Measurements from ENCODE around the gene CLCF1.

CLCF1 gene

DNA sequence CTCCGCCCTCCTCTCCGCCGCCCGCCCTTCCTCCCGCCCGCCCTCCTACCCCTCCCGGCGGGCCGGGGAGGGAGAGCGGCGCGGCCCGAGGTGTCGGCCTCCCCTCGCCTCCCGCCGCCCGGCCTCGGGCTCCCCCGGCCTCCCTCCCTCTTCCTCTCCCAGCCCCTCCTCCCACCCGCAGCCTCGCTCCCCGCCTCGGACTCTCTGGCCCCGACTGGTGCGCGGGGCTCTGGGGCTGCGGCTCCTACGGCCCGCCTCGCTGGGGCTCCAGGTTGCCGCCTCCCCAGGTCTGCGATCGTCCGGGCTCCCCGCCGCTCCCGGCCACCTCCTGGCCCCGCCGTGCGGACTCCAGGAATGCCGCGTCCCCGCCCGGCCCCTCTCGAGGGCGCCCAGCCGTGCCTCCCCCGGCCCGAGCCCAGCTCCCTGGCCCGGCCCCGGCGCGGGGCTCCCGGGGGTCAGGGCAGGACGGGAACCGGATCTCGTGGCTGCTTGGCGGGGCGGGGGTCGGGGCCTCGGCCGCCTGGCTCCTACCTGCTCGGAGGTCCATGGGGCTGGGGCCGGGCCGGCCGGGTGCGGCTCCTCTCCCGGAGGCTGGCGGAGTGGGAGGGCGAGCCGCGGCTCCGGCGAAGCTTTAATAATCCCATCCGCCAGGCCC is at the start of gene CLCF1:
Gene CLCF1 (minus strand): TSS at position 606 of the 655 bp plus-strand sequence. CDS start 59 bp downstream, at position 547.
- in situ Hi-C loops (cut with MboI; ENCODE audit: low sequenced_read_pairs), result no loop called here

DNA sequence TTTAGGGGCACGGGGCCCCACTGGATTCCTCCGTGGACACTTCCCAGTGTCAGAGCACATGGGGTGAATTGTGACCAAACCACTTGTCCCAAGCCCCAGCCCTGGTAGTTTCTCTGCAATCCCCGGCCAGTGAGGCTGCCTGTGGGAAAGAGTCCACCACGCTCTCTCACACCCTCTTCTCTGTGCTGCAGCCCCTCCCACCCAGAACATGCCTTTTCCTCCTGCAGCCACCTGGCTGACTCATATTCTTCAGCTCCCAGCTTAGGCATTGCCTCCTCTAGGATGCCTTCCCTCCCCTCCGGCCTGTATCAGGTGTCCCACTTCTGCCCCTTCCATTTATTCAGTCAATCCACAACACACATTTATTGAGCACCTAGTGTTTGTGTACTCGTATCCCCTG is 49.5 kb upstream of the CLCF1 start:
- in situ Hi-C loops (cut with MboI; ENCODE audit: low sequenced_read_pairs), result no loop called here

DNA sequence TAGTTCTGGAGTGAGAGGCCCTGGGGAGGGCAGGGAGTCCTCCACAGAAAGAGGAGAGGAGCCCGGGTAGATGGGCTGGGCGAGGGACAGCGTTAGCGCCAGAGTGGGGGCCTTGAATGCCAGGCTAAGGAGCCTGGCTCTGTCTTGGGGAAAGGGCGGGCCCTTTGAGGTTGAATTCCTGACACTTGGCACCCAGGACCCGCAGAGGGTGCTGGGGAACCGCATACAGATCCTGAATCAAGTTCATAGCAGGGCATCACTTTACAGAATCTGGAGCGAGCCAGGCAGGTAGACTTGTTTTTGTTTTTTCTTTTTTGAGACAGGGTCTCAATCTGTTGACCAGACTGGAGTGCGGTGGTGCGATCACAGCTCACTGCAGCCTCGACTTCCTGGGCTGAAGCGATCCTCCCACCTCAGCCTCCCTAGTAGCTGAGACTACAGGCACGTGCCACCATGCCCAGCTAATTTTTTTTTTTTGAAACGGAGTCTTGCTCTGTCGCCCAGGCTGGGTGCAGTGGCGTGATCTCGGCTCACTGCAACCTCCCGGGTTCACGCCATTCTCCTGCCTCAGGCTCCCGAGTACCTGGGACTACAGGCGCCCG is 48.1 kb upstream of the CLCF1 start:
- in situ Hi-C loops (cut with MboI; ENCODE audit: low sequenced_read_pairs), result no loop called here

DNA sequence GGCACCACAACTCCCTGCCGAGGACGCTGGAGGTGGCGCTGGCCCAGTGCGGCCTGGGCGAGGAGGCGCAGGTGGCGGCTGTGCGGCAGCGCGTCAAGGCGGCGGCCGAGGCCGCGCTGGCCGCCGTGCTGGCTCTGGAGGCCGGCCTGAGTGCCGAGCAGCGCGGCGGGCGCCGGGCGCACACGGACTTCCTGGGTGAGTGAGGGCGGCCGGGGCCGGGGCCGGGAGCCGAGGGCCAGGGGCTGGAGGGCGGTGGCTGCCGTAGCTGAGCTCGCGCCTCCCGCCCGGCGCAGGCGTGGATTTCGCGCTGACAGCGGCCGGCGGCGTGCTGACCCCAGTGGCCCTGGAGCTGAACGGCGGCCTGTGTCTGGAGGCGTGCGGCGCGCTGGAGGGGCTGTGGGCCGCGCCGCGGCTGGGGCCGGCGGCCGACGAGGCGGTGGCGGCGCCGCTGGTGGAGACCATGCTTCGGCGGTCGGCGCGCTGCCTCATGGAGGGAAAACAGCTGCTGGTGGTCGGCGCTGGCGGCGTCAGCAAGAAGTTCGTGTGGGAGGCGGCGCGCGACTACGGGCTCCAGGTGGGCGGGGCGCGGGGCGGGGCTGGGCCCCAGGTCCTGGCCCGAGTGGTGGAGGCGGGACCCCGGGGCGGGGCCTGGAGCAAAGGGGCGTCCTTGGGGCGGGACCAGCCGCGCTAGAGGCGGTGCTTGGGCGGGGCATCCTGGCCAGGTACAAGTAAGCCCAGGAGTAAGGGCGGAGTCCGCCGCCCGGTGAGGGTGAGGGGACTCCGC is 47.4 kb upstream of the CLCF1 start:
- in situ Hi-C loops (cut with MboI; ENCODE audit: low sequenced_read_pairs), result no loop called here

DNA sequence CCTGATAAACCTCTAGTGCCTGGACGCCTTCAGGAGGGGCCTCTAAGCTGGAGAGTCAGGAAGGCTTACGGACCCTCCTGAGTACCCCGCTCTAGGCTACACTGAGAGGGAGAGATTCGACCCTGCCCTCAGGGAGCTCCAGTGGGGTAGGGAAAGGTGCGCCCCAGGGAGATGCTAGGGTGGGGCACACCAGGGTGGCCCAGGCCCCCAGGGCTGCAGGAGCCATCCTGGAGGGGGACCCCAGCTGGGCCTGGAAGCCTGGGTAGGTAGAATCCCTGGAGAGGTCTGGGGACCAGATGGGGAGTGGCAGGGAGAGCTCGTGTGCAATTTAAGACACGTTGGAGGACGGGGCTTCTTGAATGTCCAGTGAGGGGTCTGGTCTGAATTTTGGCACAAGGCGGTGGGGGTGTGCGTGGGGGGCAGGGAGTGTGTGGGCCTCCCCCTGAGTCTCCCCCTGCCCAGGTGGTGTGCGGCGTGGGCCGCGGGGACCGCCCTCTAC is 46.8 kb upstream of the CLCF1 start:
- in situ Hi-C loops (cut with MboI; ENCODE audit: low sequenced_read_pairs), result no loop called here

DNA sequence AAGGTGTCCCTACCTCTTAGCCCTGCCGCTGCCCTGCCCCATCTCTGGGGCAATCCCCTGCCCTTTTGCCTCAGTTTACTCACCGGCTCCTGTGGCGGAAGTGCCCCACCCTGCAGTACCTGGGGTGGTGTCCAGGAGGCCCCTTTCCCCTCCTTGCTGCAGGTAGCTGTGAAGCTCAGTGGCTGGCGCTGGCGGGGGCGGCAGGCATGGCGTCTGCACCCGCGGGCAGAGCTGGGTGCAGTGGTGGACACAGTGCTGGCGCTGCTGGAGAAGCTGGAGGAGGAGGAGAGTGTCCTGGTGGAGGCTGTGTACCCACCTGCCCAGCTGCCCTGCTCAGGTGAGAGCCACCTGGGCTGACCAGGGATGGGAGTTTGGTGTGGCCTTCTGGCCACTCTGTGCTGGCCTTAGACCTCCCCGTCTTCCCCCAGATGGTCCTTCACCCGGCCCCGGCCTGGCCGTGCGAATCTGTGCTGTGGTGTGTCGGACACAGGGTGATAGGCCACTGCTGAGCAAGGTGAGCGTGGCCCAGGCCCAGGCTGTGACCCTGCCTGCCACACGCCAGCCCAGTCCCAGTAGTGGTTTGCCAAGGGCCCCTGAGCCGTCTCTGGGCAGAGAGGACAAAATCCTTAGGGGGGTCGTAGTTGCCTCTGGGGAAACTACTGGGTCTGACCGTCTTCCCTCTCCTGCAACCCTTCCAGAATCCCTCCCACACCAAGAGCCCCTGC is 46.1 kb upstream of the CLCF1 start:
- in situ Hi-C loops (cut with MboI; ENCODE audit: low sequenced_read_pairs), result no loop called here

DNA sequence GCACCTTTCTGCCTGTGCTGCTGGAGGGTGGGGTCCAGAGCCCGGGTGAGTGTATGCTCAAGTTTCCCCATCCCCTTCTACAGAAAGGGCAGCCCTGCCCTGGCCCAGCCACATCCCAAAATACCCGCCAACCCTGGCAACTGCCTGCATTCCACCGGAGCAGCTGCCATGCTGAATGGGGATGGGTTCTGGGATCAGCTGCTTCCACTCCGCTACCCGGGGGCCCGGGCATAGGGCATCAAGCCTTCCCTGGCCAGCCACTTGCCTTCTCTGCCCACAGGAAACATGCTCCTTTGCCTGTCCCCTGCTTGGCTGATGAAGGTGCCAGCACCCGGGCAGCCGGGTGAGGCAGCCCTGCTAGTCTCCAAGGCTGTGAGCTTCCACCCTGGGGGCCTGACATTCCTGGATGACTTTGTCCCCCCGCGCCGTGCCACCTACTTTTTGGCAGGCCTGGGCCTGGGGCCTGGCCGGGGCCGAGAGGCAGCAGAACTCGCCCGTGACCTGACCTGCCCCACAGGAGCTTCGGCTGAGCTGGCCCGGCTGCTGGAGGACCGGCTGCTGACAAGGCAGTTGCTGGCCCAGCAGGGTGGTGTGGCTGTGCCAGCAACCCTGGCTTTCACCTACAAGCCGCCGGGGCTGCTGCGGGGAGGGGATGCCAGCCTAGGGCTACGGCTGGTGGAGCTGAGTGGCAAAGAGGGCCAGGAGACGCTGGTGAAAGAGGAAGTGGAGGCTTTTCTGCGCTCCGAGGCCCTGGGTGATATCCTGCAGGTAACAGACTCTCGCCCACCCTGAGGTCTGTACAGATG is 45.3 kb upstream of the CLCF1 start:
- in situ Hi-C loops (cut with MboI; ENCODE audit: low sequenced_read_pairs), result no loop called here

DNA sequence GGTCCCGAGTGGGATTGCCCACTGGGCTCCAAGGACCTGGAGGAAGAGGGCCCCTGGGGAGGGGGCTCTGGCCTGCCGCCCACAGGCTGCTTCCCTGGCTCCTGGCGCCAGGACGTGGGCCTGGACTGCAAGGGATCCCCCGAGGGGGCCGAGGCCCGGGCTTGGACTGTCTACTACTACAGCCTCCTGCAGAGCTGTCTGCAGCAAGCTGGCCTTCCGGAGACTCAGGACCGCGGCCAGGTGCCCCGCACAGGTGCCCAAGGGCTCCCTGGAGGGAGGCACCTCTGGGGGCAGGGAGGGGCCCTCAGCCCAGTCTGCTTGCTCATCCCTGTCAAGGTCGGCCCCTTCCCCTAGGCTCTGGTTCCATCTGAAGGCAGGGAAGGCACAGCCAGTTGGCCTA is 44.0 kb upstream of the CLCF1 start:
- in situ Hi-C loops (cut with MboI; ENCODE audit: low sequenced_read_pairs), result no loop called here

DNA sequence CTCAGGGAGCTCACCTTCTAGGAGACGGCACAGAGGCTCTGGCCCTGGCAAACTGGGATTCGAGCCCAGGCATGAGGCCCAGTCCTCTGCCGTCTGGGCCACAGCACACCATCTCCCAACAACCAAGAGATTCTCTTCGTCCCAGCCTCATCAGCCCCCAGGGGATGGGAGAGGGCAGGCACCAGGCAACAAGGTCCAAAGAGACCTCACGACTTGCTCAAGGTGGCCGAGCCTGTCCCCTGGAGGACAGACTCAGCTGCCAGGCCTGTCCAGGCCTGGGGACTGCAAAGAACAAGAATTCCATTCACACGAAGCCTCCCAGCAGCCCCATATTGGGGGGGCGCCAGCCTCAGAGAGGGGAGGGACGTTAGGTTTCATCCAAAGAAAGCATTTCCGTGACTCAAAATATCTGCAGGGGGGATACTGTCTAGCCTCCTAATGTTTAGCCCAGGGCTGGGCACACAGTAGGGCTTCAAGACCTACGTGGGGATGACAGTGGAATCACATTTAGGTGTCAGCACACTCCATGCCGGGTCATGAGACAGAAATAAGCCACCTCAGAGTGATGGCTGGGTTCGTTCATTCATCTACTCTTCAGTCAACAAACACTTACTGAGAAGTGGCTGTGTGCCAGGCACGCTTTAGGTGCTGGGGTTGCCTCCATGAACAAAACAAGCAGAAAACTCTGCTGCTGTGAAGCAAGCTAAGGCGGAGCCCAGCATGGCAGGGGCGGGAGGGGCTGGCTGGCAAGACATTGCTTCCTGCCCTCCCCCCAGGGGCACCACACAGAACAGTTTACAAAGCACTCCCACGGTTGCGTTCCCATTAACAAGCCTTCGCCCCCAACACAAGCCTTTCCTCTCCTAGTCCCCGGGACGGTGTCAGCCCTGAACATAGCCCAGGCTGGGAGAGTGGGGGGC is 43.3 kb upstream of the CLCF1 start:
- in situ Hi-C loops (cut with MboI; ENCODE audit: low sequenced_read_pairs), result no loop called here

DNA sequence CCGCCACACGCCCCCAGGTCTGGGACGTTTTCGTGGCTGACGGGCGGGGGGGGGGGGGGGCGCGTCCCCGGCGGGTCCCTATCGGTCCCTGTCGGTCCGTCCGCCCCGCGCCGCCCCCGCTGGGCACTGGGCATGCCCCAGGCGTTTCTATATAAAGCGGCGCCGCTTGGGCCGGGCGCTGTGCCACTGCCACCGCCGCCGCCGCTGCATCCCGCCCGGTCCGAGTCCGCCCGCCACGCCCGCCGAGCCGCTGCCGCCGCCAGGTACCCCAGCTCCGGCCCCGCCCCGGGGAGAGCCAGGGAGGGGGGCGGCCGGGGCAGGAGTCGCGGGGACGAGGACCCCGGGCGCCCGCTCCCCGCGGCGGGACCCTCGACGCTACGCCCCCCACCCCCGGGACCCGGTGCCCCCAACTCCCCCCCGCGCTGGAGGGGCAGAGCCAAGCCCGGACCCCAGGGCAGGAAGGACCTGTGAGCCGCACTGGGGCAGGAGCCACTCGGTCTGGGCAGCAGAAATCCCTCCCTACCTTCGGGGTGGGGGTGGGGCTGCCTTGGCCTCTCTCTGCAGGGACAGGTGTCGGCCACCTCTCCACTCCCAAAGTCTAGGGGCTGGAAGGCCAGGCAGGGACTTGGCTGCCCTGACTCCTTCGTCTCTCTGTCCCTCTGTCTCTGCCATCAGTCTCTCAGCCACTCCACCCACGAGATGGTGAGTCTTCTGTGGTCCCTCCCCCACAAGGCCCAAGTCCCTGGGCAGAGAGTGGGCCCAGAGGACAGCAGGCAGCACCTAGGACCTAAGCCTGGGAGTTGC is 42.3 kb upstream of the CLCF1 start, which contains the start of gene CARNS1:
Gene CARNS1 (plus strand): TSS at position 178 of the 804 bp plus-strand sequence. CDS start 522 bp downstream, at position 700.
- in situ Hi-C loops (cut with MboI; ENCODE audit: low sequenced_read_pairs), result no loop called here

DNA sequence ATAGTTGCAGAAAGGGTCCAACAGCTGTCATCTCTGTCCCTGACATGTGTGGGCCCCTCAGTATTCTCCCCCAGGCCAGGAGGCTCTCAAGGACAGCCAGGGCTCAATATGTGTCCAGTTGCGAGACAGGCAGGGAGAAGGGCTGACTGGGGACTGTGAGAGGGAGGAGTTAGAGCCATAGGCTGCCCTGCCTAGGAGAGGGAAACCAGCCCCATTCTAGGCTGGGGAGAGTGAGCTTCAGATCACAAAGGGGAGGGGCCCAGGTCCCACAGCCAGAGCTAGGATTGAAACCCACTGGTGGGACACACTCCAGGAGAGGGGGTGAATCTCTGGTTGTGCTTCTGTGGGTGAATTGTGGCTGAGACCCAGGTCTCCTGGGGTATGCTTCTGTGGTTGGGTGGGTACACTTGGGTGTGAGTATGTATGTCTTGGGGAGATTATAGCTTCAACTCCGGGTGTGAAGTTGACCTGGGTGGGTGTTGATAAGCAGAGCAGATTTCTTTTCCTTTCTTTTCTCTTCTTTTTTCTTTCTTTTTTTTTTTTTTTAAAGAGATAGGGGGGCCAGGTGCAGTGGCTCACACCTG is 40.0 kb upstream of the CLCF1 start:
- in situ Hi-C loops (cut with MboI; ENCODE audit: low sequenced_read_pairs), result no loop called here

DNA sequence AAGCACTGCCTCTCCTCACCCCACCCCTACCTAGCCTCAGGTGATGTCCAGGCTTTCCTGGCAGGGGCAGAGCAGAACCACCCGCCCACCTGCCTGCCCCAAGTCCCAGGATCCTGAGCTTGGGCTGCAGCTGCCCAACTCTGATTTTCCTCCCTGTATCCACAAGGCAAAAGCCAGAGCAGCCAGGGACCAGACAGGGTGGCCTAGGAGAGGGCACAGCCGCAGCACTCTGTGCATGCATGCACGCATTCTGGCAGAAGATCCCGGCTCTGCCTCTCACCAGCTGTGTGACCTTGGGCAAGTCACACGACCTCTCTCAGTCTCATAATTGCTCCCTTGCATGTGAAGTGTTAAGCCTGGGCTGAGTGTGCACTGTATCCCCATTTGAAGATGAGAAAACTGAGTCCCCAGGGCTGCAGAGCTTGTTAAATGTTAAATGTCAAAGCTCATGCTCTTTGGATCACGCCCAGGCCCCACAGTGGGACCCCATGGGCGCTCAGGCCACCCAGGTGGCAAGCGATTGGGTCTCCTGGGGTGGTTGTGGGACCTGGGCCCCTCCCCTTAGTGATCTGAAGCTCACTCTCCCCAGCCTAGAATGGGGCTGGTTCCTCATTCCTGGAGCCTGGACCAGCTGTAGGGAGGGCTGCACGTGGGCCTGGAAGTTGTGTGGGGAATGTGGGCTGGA is 39.2 kb upstream of the CLCF1 start:
- in situ Hi-C loops (cut with MboI; ENCODE audit: low sequenced_read_pairs), result no loop called here

DNA sequence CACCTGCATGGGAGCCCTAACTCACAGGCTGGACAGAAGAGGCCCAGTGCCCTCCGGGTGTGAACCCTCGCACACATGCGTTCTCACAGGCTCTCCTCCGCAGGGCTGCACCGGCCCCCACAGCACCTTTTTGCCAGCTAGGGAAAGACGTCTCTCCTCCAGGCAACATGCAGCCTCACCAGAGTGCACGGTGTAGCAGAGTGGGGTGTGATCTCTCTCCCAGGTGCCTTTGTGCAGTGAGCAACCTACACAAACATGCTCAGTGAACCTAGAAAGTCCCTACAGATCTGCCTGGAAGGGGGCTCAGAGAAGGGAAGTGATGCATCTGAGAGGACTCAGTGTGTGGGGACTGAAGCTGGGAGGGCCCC is 38.4 kb upstream of the CLCF1 start:
- in situ Hi-C loops (cut with MboI; ENCODE audit: low sequenced_read_pairs), result no loop called here

DNA sequence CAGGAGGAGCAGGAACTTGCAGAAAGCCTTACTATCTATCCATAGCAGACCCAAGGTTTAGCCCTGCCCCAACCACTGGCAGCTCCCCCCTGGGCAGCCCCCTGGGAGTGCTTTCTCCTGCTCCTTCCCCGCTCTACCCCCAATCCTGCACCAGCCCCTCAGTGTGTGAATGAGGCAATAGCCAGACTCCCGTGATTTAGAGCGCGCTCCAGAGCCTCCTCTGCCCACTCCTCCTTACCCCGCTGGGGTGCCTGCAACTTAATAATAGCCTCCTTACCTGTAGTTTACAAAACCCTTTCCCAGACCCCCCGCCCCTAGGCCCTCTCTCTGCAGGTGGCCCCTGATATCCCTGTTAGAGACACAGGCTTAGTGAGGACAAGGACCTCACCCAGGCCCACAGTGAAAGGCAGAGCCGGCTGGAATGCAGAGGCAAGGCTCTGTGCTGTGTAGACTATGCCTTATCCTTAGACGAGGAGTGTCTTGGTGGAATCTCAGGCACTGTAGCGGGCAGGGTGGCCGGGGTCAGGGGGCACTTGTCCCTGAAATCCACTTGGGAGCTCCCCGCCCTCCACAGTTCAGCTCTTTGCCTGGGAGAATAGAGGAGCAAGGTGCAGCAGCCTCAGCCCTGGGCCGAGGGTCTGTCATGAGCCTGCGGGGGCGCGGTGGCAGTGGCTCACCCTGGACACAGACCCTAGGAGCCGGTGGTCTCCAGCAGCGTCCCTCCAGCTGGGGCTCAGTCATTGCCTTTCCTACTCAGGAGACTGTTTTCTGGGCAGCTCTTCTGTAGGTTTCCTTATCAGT is 37.8 kb upstream of the CLCF1 start:
- in situ Hi-C loops (cut with MboI; ENCODE audit: low sequenced_read_pairs), result no loop called here

DNA sequence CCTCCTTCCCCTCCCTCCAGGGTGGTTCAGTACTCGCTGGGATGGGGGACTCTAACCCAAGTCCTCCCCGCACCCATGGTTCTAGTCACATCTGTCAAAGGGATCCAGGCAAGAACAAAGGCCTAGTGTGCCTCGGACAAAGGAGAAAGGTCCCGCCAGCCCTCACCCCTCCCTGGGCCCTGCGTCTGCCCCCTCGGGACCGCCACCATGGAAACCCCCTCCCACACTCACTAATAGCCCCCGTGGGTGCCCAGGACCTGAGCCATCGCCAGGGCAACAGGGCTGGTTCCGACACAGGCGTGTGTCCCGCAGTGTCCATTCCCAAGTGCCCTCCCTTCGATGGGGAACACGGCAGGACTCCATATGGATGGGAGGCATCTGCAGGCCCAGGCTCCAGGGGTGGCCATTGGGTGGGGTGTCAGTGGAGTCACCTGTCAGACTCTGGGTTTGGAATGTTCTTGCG is 37.0 kb upstream of the CLCF1 start:
- in situ Hi-C loops (cut with MboI; ENCODE audit: low sequenced_read_pairs), result no loop called here

DNA sequence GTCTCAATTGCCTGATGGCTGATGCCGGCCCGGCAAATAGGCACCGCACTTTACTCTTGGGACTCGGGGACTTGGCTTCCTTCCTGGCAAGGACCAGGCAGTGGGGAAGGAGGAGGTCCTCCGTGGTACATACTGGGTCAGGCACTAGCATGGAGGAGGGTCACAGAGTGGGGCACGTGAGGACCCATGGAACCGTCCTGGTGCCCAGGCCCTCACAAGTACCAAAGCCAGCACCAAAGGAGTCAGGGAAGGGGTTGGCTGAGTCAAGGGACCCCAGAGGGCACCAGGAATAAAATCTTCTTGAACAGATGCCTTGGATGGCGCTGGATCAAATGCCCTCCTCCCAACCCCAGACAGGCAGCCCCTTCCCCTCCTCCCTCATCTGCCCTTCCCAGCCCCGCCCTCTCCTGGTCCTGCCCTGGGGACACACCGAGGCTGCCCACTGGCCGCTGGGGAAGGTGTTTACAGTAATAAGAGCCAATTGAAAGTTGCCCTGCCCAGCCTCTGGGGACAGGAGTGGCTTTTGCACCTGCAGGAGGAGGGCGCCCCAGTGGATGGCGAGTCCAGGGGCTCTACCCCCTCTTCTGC is 36.5 kb upstream of the CLCF1 start:
- in situ Hi-C loops (cut with MboI; ENCODE audit: low sequenced_read_pairs), result no loop called here
